NT2/D1 (cell line): Measurements from ENCODE around the gene CTDSPL2.

Experiments
- SUZ12 ChIP-seq: IDR thresholded peaks from 2 replicates; pipeline ENCODE4 v1.6.1; 2011; ENCODE audit not compliant: insufficient read length, insufficient read depth; ENCODE audit errors: extremely low read depth
- YY1 ChIP-seq: IDR thresholded peaks from 2 replicates; pipeline ENCODE4 v1.6.1; 2011; ENCODE audit not compliant: insufficient read length, insufficient read depth
- ZNF274 ChIP-seq: IDR thresholded peaks from 2 replicates; pipeline ENCODE4 v1.6.1; 2011; ENCODE audit warnings: mild to moderate bottlenecking, low read depth, low read length

GRCh38 chr15:44536962-44537734, 109.7 kb downstream of the CTDSPL2 start, which contains the start of gene EIF3J:
- TF ChIP-seq YY1 (no peak), ZNF274 (no peak), SUZ12 (no peak)
